ENCODE data around the gene PEX12. TPM values are rescaled to one million over a fixed set of nuclear protein-coding genes. Genes with fewer than 3 reads are reported as not detected.

PEX12 gene
- total RNA-seq (10 to 100 TPM in 6 of 9 donors, 1 to 10 TPM in 3; 8.9 to 16.3 (median 12.7) TPM), polyA plus RNA-seq (10 to 100 TPM in 1 of 3 donors, 1 to 10 TPM in 2; 4.2 to 18.5 (median 4.7) TPM)
- long read RNA-seq, donor 1, partial matches to known transcripts, result 0 of 4 reads
- long read RNA-seq, donor 1, other reads (novel, unspliced or antisense), result 0 of 4 reads
- long read RNA-seq, donor 2, partial matches to known transcripts, result 0 of 2 reads
- long read RNA-seq, donor 2, other reads (novel, unspliced or antisense), result 0 of 2 reads
- long read RNA-seq, donor 3, partial matches to known transcripts, result 0 of 1 reads
- long read RNA-seq, donor 3, other reads (novel, unspliced or antisense), result 0 of 1 reads
- long read RNA-seq, donor 4, transcript PEX12-201 (3 exons, 2,675 nt), result major isoform, 10 of 10 reads
- long read RNA-seq, donor 4, partial matches to known transcripts, result 0 of 10 reads
- long read RNA-seq, donor 4, other reads (novel, unspliced or antisense), result 0 of 10 reads
- long read RNA-seq, donor 5, transcript PEX12-201 (3 exons, 2,675 nt), result major isoform, 30 of 32 reads
- long read RNA-seq, donor 5, partial matches to known transcripts, result 0 of 32 reads
- long read RNA-seq, donor 5, other reads (novel, unspliced or antisense), result 2 of 32 reads
- long read RNA-seq, donor 6, partial matches to known transcripts, result 1 of 4 reads
- long read RNA-seq, donor 6, other reads (novel, unspliced or antisense), result 0 of 4 reads
- long read RNA-seq, donor 7, partial matches to known transcripts, result 0 of 2 reads
- long read RNA-seq, donor 7, other reads (novel, unspliced or antisense), result 0 of 2 reads
- long read RNA-seq, donor 8, partial matches to known transcripts, result 0 of 4 reads
- long read RNA-seq, donor 8, other reads (novel, unspliced or antisense), result 0 of 4 reads
- long read RNA-seq, donor 9, partial matches to known transcripts, result 0 of 3 reads
- long read RNA-seq, donor 9, other reads (novel, unspliced or antisense), result 0 of 3 reads
- long read RNA-seq, donor 10, partial matches to known transcripts, result 0 of 1 reads
- long read RNA-seq, donor 10, other reads (novel, unspliced or antisense), result 0 of 1 reads

- intact Hi-C loops (cut with DNase I), result no loop called here
- Histone ChIP-seq H3K27ac (peak within 1 kb of the TSS; percentile 22 to 91 (median 83)), H3K4me1 (replicated peaks in 1 of 2) (peaks cover 14 to 20% of the 10 kb centered on the region in 2 donors), H3K4me3 (peak within 1 kb of the TSS; percentile 29 to 96 (median 50)), H3K27me3 (no peaks in the 10 kb centered on the region), H3K9me3 (replicated peaks in 1 of 3) (no peaks in the 10 kb centered on the region), H3K36me3 (replicated peaks in 1 of 2) (peaks cover 0 to 11% of the 10 kb centered on the region in 2 donors)
- DNase-seq, result peak; percentile 83 to 96 (median 91)
- TF ChIP-seq POLR2A (IDR thresholded peaks at IDR 0.05) (peak in 1 of 2 donors; percentile 80), CTCF (IDR thresholded peaks at IDR 0.05) (no peak)
- WGBS, 4 donors, result 0 to 1% (median 0%) methylated on average over 21 to 45 of the region's 45 CpGs
These were observed at the start of gene PEX12 for GRCh38 chr17:35578197-35578928. Gene PEX12, minus strand, starts transcription at chr17:35578571. Its CDS starts 550 bp downstream, at chr17:35578021.

- Histone ChIP-seq H3K36me3 (replicated peaks in 1 of 2) (peaks cover 0 to 49% of the 10 kb centered on the region in 2 donors), H3K4me1 (replicated peaks in 1 of 2) (no peaks in the 10 kb centered on the region), H3K9me3 (replicated peaks in 1 of 3) (peaks cover 0 to 8% (median 0%) of the 10 kb centered on the region in 3 donors), H3K27ac (no peak overlapping the region), H3K27me3 (no peaks in the 10 kb centered on the region), H3K4me3 (no peak overlapping the region)
- 94 to 97% (median 95%) methylated on average over 4 of the region's 4 CpGs for WGBS, 4 donors
- TF ChIP-seq CTCF (IDR thresholded peaks at IDR 0.05) (no peak), POLR2A (IDR thresholded peaks at IDR 0.05) (no peak)
- intact Hi-C loops (cut with DNase I), result no loop called here
- DNase-seq, result no peak
These were observed 49.0 kb upstream of the PEX12 start for GRCh38 chr17:35627417-35627816.

- intact Hi-C loops (cut with DNase I), result no loop called here
- H3K27me3 ChIP-seq, result no peaks in the 10 kb centered on the region
- 23 to 39% (median 31%) methylated on average over 1 of the region's 1 CpG for WGBS, 4 donors
- H3K27ac ChIP-seq, result no peak overlapping the region
- peaks cover 9 to 19% of the 10 kb centered on the region in 2 donors for H3K4me1 ChIP-seq (replicated peaks in 1 of 2)
- H3K36me3 ChIP-seq (replicated peaks in 1 of 2), result peaks cover 0 to 21% of the 10 kb centered on the region in 2 donors
- no peak for TF ChIP-seq CTCF (IDR thresholded peaks at IDR 0.05)
- no peak for TF ChIP-seq POLR2A (IDR thresholded peaks at IDR 0.05)
- H3K4me3 ChIP-seq, result no peak overlapping the region
- no peaks in the 10 kb centered on the region for H3K9me3 ChIP-seq (replicated peaks in 1 of 3)
- no peak for DNase-seq
These were observed 43.4 kb upstream of the PEX12 start for GRCh38 chr17:35621768-35622167.

Data from adrenal gland (tissue), 19 donors.